Kasumi-1 (cell line): Measurements from ENCODE around the gene IFTAP.

Experiments used
- DNase-seq, 2 experiments: peaks; one replicate each; lab custom pipeline; 2025; lab: John Stamatoyannopoulos, UW

The IFTAP gene

DNA sequence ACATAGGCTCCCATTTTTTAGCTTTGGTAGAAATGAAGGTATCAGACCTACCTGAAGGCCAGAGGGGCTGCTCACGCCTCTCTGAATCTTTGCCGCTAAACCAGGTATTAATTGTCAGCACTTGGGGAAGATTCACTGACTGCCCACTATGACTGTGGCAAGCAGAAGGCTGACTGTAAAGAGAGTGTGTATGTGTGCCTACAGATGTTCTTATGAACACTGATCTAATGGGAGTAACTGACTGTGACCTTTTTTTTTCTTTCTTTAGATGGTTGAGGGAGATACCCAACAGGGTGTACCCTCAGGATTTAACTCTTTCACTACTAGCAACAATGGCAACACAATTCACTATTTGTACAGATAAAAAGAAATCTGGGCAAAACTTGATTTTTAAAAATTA lies 3.7 kb downstream of the IFTAP start, which contains the start of gene RAG2:
Gene RAG2 (minus strand): TSS at position 186 of the 400 bp plus-strand sequence. CDS start 4,068 bp downstream, outside the sequence.
- DNase-seq, result no peak

DNA sequence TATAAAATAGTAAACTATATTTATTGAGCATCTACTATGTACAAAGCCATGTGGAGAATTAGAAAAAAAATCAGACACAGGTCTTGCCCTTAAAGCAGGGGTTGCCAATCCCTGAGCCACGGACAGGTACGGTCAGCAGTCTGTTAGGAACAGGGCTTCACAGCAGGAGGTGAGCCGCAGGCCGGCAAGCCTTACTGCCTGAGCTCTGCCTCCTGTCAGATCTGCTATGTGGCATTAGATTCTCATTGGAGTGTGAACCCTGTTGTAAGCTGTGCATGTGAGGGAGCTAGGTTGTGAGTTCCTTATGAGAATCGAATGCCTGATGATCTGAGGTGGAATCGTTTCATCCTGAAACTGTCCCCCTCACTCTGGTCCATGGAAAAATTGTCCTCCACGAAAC lies 5.9 kb downstream of the IFTAP start:
- DNase-seq, result no peak

DNA sequence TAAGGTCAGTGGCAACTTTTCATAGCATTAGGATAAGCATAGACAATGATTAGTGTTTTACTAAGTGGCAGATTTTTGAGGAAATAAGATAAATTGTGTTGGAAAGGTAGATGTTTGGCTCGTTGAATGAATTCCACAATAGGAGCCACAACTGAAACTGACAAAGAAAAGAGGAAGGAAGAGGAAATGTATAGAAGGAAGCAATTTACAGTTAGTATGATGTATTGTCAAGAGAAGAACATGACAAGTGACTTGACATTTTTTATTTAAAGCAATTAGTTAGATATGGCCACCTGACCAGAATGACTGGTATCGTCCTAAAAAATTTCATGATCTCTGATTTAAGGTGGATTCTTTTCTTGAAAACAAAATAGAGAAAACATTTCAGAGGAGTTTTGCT lies 6.9 kb downstream of the IFTAP start:
- DNase-seq, result peak; percentile 64 to 78

DNA sequence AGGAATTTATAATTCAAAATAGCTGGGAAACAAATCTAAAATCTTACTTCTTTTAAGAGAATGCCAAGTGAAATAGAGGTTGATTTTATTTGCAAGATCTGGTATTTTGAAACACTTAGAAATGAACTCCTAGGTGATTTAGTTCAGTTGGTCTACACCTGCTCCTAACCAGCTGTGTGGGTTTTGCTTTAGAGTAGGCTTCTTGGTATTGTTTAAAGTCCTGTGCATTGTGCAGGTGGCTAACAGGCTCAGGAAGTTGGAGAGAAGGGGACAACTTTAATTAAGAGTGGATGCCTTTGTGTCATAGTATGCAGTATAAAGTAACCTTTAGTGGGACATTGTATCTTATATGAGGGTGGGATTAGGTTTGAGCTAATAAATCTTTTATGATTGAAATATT lies 7.8 kb downstream of the IFTAP start:
- no peak for DNase-seq

DNA sequence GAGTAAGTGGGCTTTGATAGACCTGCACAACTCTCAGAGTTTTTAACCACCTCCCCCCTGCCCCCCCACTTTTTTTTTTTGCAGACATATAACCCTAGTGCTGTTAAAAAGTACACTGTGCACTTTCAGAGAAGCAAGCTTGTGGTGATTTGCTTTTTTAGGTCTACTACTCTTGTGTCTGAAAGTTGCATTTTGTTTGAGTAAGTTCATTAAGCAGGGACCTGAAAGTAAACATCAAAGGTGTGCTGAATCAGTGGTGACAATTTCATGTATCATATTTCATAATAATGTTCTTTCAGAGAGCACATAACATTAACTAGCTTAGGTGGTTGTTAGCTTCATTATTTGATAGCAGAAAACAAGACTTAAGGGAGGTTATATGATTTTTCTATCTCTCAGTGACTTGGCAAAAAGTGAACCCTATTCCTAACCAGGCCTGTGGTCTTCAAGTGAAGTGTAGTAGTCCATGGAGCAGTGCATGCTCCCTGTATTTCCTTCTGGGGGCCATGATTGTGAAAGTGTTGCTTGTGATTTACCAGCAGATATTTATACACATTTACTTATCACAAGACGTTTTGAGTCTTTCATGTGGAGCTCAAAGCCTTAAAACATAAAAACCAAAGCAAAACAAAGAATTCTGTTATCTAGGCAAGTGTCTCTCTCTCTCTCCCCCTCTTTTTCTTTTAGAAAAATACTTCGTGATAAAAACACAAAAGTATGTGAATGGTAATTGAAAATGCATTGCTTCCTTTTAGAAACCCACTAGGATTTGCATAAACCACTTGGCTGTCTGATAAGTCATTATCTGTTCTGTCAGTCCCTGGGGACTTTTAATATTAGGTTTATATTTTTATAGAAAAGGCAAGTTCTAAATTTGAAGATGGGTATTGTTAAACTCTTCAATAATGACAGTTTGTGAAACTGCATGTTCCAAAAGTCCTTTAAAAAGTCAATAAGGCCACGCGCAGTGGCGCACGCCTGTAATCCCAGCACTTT lies 11.2 kb downstream of the IFTAP start:
- DNase-seq, result no peak

DNA sequence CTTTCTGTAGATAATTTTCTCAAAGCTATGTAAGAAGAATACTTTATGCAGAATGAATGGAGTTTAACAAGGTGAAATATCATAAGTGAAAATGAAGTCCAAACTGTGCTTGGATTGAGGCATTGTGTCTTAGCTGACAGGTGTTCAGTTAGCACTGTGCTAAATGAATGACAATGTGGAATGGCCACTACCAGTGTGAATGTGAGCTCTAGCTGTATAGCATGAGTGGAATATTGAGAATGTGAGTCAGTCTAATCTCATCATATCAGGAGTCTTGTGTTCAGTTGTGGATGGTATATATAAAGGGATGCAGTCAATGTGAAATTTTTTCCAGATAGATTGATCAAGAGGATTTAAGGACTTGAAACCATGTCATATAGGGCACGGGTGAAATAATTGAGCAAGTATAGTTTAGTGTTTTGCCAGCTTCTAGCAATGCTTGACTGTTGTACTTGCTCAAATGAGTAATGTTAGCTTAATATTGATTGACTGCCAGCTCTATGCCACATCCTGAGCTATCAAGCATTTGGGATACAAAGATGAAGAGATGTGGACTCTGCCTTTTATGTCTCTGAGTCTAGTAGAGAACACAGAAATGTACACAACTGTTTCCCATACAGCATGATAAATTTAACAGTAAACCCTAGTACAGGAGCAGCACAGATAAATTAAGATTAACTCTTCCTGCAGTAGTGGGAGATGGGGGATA lies 14.3 kb downstream of the IFTAP start:
- DNase-seq, result no peak

DNA sequence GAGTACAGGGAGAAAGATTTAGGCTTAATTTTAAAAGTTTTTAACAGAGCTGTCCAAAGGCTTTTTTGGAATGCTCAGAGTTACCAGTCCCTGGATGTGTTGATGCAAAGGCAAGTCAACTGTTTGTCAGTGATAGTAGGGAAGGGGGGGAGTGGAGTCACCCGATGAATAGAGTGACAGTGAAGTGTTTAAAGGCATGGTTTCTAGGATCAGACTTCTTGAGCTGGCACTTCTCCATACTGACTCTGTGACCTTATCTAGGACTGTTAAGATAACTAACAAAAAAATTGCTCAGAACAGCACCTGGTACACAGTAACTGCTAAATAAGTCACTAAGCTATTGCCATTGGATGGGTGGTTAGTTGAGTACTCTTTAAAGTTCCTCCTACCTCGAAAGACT lies 15.1 kb downstream of the IFTAP start:
- DNase-seq, result no peak

DNA sequence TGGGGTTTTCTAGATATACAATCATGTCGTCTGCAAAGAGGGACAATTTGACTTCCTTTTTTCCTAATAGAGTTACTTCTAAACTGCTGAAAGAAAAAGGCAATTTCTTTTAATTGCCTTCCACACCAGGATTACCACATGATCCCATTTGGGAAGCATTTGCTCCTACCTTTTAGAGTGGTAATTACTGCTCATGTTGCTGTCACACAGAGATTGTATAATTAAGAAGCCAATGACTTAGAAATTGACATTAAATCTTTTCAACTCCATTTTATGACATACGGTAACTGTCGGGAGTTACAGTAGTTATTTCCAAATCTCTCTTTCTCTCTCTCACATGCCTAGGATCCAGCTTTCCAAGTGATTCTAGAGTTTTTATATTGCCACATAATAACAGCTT lies 21.5 kb downstream of the IFTAP start:
- DNase-seq, result no peak

DNA sequence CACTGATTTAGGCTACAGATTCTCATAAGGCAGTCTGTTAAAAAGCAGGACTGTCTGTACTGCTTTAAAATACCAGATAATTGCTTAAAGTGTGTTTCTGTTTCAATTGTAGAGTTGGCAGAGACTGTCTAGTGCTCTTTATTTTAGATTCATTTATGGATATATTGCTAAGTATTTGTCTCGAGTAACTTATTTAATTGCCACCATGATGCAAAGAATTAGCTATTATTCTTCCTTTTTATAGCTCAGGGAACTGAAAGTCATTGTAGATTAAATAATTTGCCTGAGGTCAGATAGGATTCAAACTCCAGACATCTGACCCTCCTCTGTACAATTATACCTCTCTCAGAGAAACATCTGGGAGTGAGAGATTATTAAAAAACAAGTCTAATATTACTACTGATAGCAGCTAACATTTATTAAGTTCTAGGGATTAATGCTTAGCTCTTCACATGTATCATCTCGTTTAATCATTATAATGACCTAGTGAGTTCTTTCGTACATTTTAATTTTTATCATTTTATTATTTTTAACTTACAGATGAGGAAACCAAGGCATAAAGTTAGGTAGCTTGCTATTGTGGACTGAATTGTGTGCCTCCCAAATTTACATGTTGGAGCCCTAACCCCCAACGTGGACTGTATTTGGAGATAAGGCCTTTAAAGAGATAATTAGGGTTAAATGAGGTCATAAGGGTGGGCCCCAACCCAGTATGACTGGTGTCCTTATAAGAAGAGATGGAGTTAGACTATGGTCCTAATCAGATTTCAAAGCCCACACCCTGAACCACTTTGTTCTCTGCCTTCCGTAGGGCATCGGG lies 23.5 kb downstream of the IFTAP start:
- DNase-seq, result no peak

DNA sequence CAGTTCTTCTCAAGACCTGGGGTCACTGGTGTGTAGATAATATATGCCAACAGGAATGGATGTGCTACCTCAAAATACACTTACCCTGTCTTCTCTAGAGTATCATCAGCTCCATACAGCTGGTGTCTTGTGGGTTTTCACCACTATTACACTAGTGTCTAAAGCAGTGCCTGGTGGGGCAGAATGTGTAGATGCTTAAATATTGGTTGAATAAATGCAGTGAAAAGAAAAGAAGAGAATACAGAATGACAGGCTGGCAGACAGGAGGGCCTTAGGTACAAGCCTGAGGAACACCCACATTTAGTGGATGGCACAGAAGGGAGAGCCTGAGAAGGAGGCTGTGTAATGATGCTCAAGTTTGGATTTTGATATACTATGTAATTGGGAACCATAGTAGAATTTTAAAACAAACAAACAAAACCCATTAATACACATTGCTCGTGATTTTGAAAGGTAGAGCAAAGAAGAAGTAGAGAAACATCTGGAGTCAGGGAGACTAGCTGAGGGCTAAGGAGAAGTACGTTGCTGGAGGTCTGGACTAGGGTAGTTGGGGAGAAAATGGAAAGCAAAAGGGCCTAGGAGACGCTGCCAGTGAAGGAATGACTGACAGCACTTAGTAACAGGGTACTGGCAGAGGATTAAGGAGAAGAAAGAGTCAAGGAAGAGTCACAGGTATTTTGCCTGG lies 24.2 kb downstream of the IFTAP start:
- DNase-seq, result no peak

DNA sequence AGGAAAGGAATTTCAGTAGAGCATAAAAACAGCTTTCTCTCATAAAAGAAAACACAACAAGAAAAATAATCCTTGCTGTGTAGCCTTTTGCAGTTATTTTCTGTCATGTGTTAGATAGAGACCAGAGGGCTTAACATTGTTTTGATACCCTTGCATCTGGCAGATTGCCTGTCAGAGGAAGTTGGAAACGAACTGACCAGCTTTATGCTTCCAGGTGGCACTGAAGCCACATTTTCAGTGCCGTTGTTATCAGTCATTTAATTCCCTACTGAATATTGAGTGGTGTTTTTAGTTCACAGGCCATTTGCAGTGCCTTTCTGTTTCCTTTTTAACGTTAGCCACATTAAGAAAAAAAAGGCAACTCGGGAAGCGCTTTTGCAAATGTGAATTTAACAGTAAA lies 25.2 kb downstream of the IFTAP start:
- DNase-seq, result no peak

DNA sequence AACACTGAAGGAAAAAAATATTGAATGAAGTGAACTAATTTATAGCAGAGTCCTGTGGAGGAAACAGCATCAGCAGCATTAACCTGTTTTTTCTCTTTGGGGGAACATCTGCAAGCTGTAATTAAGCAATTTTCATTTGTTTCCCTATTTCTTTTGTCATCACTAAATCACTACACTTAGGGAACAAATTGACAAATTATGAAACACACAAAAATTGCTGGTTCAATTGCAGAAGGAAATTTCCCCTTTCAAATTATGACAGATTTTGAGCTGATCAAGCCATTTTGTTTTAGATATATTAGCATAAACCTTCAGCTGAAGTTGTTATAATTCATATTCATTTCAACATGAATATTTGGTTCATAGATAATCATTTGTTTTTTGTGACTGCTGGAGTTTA lies 25.9 kb downstream of the IFTAP start:
- no peak for DNase-seq

DNA sequence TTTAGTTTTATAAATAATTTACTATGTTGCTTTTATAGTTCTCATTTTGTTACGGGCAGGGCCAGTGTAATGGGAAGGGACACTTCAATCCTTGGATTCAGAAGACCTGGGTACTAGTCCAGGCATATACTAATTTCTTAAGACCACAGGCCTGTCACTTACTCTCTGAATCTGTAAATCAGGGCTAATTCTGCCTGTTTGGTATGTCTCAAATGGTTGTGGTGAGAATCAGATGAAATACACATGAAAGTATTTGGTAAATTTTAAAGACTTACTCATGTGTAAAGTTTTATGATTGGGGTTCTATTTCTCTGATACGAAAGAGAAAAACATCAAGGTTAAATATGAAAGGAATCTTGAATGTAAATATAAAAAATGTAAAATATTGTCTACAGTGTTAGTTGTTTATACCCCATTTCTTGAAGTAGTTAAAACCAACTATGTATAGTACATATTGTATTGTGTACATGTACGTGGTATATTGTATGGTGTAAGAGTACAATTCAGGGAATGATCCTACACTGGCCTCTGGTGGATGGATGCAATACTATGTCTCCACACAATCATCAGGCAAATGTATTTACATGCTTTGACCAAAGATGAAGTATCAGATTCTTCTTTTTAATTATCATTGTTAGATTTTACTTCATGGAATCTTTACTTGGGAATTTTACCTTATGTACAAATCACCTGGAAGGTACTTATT lies 28.3 kb downstream of the IFTAP start:
- DNase-seq, result peak; percentile 47 to 65

DNA sequence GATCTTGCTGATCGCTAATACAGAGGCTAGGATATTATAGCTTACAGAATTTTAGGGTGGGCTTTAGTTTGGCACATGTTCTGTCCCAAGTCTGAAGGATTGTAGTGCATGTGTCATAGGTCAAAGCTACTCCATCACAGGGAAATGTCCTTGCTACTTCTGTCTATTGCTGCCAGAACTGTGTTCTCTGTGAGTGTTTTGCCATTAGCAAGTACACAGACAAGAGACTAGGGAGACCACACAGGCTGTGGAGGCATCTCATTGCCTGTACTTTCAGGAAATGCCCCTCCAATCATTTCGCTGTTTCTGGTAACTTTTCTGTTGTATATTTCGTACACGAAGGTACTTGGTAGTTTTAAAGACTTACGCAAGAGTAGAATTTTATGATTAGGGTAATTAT lies 29.2 kb downstream of the IFTAP start:
- DNase-seq, result no peak

DNA sequence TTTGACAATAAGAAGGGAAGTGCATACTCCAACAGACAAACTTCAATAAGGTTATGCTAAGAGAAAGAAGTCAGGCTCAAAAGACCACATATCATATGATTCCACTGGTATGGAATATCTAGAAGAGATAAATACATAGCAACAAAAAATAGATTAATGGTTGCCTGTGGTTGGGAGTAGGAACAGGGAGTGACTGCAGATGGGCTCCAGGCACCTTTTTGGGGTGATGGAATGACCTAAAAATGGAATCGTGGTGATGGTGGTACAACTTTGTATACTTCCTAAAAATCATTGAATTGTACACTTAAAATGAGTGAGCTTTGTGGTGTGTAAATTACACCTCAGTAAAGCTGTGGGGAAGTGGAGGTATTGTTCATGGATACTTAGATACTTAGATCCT lies 32.7 kb downstream of the IFTAP start:
- DNase-seq, result no peak

DNA sequence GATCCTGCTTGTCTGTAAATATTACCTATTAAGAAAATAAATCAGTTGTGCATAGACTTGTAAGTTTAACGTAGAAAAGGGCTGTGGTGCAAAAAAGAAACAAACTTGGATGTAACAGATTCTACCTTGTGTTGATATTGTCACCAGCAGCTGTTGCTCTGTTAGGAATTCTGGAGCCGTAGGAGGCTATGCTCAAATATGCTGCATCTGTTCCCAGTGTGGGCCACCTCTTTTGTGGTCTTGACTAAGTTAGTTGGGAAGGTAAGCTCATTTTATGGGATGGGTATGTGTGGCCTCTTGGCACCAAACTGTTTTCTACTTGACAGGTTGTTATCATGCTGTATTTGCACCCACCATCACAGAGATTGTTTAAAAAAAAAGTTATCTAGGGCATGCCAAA lies 33.2 kb downstream of the IFTAP start:
- no peak for DNase-seq

DNA sequence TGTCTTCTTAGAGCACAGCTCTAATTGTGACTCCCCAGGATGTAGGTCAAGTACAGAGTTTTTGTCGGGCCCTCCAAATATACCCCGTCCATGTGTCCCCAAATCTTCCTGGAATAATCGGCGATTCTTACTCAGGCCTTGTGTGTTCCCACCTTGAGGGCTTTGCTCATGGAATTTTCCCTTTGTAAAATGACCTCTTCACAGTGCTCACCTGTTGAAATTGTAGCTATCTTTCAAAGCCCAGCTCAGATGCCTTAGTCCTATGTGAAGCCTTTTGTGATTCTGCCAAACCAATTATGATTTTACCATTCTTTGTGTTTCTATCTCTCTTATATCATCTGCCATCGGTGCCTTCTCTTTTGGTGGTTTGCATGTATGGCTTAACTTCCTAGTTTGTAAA lies 33.8 kb downstream of the IFTAP start:
- no peak for DNase-seq

DNA sequence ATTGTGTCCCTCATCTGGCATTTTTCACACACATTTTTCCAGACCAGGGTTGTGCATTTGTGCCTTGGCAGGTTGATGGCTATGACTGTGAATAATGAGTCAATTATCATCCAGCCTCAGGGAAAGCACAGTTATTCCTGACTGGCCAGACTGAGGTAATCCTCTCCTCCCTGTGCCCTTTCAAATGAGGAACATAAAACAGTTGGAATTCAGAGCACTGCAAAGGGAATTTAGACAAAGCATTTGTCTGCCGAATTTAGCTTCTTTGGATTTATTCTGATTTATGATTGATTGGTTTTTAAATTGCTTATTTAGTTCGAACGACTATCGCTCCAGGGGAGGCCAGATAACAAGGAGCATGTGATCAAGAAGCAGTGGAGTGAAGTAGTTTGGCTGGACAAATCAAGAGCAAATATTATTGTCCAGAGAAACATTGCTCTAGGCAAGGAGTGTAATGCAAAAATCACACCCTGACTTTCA lies 34.5 kb downstream of the IFTAP start:
- no peak for DNase-seq

DNA sequence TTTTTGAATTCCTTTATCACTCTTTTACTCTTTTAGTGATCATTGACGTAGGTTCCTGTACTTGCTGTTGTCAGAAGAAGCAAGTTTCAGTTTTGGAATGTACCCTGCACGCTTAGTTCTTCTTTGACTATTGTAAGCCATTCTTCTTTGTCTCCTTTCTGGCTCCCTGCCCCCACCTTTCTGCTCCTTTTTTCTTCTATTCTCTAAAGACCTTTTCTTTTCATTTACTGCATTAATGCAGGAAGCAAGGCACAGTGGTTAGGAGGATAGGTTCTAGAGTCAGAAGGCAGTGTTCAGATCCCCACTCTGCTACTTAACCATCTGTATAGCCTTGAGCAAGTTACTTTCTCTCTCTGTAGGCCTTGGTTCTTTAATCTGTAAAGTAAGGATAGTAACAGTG lies 37.5 kb downstream of the IFTAP start:
- DNase-seq, result no peak

DNA sequence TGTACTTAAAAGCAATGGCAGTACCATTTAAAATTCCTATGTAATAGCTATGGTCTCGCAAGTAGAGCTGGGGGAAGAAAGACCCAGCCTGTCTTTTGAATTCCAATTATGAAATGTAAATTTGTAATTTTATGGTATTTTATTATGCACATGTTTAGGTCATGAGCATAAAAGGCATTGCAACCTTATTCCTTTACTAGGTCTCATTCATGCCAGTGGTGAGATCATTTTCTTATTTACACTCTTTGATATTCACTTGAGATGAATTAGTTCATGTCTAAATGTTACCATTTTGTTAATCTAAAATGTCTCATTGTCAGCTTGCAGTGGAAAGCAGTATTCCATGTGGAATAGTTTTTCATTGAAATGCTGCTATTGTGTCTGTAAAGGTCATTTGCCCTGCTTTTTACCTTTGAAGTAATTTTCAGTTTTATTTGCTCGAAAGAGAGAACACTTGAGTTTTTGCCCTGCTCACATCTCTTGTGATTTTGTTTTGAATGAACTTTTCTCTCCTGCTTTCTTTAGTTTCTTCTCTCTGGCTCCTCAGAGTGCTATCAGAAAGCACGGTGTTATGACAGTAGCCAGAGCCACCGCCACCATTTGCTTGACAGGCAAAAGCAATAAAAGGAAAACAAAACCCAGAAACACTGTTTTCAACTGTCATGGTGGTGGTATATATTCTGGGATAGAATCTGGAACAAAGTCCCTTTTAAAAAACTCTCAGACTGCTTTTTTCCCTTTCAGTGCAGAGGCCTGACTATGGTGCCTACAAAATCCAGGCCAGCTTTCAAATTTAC lies 41.0 kb downstream of the IFTAP start:
- DNase-seq, result no peak
